Endothelial cell (in vitro differentiated cells): ENCODE measurements around the gene MEX3B. TPM values are rescaled to one million over a fixed set of nuclear protein-coding genes. Genes with fewer than 3 reads are reported as not detected.

ENCODE experiments used
- DNase-seq: peaks from one replicate; pipeline ENCODE4 v3.0.0; 2021; ENCODE audit warnings: low spot score
- H3K27ac Mint-ChIP-seq: one replicate; pipeline ENCODE4 v1.8.0; 2021; ENCODE audit warnings: mixed read lengths, inconsistent platforms; ENCODE audit not compliant: unreplicated experiment
- H3K27me3 Mint-ChIP-seq: one replicate; pipeline ENCODE4 v1.8.0; 2021; ENCODE audit warnings: mild to moderate bottlenecking, moderate library complexity, mixed read lengths, inconsistent platforms; ENCODE audit not compliant: unreplicated experiment
- H3K36me3 Mint-ChIP-seq: one replicate; pipeline ENCODE4 v1.8.0; 2021; ENCODE audit warnings: mild to moderate bottlenecking, low read depth, mixed read lengths, inconsistent platforms; ENCODE audit not compliant: unreplicated experiment
- H3K4me1 Mint-ChIP-seq: one replicate; pipeline ENCODE4 v1.8.0; 2021; ENCODE audit warnings: mild to moderate bottlenecking, mixed read lengths, inconsistent platforms; ENCODE audit not compliant: unreplicated experiment
- H3K4me3 Mint-ChIP-seq: one replicate; pipeline ENCODE4 v1.8.0; 2021; ENCODE audit warnings: mild to moderate bottlenecking, mixed read lengths, inconsistent platforms; ENCODE audit not compliant: unreplicated experiment
- H3K9me3 Mint-ChIP-seq: one replicate; pipeline ENCODE4 v1.8.0; 2021; ENCODE audit warnings: mixed read lengths, inconsistent platforms; ENCODE audit not compliant: unreplicated experiment
- total RNA-seq: library from RNA; stranded (reverse); fragmentation: NEBNext Ultra II Directional; extraction: Animal tissue kit (Norgen Biotek cat#: 25700); gene quantifications from one replicate; pipeline ENCODE4 v1.2.1, GENCODE V29; 2021; ENCODE audit not compliant: unreplicated experiment
- TF ChIP-seq, protein P1 (sequence below): fragments of 200-600 bp; sonication (generic); IDR thresholded peaks from one replicate; pipeline ENCODE4 v1.5.0; 2021; ENCODE audit warnings: antibody characterized with exemption; ENCODE audit not compliant: unreplicated experiment

MEX3B gene
- total RNA-seq, 1 donor from 2014 or later: 98.2 TPM

DNA sequence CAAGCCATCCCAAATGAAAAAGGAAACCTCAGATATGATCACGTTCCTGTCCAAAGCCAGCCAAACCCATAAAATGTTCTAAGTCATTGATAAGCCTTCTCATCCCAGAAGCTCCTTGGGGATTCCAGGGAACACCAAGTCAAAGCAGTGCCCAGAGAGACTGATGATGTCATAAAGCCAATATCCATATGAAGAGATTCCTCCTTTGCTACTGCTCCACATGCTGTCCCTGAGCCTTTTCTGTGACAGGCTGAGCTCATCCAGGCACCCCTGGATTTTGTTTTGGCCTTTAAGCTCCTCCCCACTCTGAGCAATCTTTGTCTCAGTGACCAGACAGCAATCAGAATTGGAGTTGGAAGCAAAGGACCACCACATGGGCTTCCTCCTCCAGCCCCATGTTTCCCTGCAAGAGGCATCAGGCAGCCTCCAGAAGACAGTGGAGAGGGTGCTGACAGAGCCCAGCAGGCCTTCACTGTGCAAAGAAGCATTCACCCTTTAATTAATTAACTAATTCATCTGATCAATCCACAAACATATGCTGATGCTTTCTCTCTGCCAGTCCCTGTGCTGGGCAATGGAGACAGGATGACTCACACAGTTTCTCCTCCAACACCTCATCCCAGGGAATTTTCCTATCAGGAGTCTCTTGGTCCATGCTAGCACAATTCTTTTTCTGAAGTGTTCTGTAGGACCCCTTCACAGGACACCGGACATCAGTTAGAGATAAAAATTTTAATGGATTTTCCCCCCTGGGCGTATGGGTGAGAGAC, 25.0 kb downstream of the MEX3B start:
- Mint-ChIP-seq H3K4me3 (no peak overlapping the region), H3K27ac (no peak overlapping the region), H3K36me3 (peaks cover 3% of the 10 kb centered on the region), H3K4me1 (peaks cover 3% of the 10 kb centered on the region), H3K27me3 (peaks cover 4% of the 10 kb centered on the region), H3K9me3 (no peaks in the 10 kb centered on the region)
- DNase-seq: no peak
- TF ChIP-seq, protein P1, sequence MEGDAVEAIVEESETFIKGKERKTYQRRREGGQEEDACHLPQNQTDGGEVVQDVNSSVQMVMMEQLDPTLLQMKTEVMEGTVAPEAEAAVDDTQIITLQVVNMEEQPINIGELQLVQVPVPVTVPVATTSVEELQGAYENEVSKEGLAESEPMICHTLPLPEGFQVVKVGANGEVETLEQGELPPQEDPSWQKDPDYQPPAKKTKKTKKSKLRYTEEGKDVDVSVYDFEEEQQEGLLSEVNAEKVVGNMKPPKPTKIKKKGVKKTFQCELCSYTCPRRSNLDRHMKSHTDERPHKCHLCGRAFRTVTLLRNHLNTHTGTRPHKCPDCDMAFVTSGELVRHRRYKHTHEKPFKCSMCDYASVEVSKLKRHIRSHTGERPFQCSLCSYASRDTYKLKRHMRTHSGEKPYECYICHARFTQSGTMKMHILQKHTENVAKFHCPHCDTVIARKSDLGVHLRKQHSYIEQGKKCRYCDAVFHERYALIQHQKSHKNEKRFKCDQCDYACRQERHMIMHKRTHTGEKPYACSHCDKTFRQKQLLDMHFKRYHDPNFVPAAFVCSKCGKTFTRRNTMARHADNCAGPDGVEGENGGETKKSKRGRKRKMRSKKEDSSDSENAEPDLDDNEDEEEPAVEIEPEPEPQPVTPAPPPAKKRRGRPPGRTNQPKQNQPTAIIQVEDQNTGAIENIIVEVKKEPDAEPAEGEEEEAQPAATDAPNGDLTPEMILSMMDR: no peak

DNA sequence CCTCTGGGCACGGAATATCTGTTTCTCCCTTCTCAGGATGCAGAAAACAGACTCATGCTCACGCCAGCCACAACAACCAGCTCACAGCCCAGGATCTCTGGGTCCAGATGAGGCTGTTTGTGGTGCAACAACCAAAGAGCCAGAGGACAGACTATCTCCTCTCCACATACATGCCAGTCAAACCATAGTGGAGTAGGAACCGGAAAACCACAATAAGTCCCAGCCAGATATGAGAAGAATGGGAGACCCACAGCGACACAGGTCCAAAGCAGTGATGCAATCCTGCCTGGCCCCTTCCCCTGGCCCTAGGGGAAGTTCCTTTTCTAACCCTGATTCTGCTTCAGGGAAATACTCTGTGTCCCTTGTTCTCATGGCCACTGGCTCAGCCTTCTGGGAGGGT, 27.6 kb downstream of the MEX3B start:
- Mint-ChIP-seq H3K9me3 (no peaks in the 10 kb centered on the region), H3K4me1 (peaks cover 3% of the 10 kb centered on the region), H3K36me3 (no peaks in the 10 kb centered on the region), H3K27me3 (peaks cover 4% of the 10 kb centered on the region), H3K4me3 (no peak overlapping the region), H3K27ac (no peak overlapping the region)
- no peak for DNase-seq
- TF ChIP-seq, protein P1: no peak

DNA sequence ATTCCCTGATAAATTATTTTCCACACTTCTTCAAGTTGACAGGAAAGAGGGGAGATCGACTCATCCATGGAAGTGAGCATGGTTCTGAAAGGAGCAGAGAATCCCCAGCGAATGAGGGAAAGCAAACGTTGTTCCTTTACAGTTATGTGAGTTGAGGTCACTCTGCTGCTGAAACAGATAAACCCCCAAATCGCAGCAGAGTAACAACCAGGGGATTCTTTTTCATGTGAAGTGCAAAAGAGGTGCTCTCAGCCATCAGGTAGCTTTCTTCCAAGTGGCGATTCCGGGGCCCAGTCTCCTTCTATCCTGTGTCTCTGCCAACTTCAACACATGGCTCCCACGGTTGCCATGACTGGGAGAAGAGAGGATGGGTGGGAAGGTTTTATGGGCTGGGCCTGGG, 28.2 kb downstream of the MEX3B start:
- Mint-ChIP-seq H3K4me3 (no peak overlapping the region), H3K27ac (no peak overlapping the region), H3K27me3 (peaks cover 4% of the 10 kb centered on the region), H3K36me3 (no peaks in the 10 kb centered on the region), H3K9me3 (no peaks in the 10 kb centered on the region), H3K4me1 (peaks cover 3% of the 10 kb centered on the region)
- TF ChIP-seq, protein P1: no peak
- DNase-seq: no peak

DNA sequence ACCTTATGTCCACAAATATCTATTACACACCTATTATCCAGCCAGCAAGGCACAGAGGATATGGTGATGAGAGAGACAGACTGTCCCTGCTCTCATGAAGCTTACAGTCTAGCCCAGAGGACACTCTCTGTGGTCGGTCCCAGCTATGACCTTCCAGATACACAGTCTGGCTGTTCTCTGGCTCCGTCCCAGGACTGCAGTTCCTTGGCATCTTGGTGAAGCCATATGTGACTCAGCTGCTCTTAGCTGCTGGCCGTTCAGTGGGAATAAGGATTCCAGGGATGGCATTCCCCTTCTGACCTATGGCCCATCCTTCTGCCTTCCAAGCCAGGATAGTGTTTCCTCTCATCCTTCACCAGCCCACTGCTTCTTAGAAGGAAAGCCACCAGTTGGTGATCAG, 30.8 kb downstream of the MEX3B start:
- no peak for DNase-seq

DNA sequence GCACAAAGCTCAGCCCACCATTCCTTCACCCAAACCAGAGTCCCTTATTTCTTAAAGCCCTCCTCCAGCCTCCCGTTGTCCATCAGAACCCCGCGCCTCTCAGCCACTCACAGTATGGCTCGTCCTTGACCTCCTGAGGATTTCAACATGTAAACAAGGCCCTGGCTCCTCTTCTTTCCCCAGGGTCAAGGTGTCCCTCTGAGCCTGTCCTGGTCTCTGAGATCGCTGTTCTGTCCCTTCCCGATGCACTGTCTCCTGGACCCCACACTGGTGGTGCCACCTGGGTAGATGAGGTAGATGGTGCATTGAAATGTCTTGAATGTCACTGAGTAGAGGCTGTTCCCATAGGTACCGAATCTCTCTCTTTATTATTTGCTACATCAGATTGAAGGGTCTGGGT, 32.9 kb downstream of the MEX3B start:
- Mint-ChIP-seq H3K9me3 (no peaks in the 10 kb centered on the region), H3K4me3 (no peak overlapping the region), H3K4me1 (no peaks in the 10 kb centered on the region), H3K36me3 (no peaks in the 10 kb centered on the region), H3K27ac (no peak overlapping the region), H3K27me3 (peaks cover 1% of the 10 kb centered on the region)
- no peak for DNase-seq
- TF ChIP-seq, protein P1: no peak

More for the DNA sequence above, 30.8 kb downstream of the MEX3B start:
- no peak overlapping the region for H3K27ac Mint-ChIP-seq
- H3K36me3 Mint-ChIP-seq: no peaks in the 10 kb centered on the region
- peaks cover 1% of the 10 kb centered on the region for H3K27me3 Mint-ChIP-seq
- TF ChIP-seq, protein P1: no peak
- H3K9me3 Mint-ChIP-seq: no peaks in the 10 kb centered on the region
- no peak overlapping the region for H3K4me3 Mint-ChIP-seq
- peaks cover 3% of the 10 kb centered on the region for H3K4me1 Mint-ChIP-seq
